Measurements from ENCODE around the gene S100PBP.

Gene S100PBP

GRCh38 chr1:32817159-32817814 is at the start of gene S100PBP, which contains the start of gene YARS1:
Gene S100PBP (plus strand): TSS chr1:32817653. CDS start chr1:32826100, 8,447 bp downstream.
Gene YARS1 (minus strand): TSS chr1:32817358. CDS start chr1:32817244, 114 bp downstream.
- DNase-seq (ENCODE audit: low spot score): peak; percentile 98

GRCh38 chr1:32768110-32768850 is 49.2 kb upstream of the S100PBP start:
- DNase-seq (ENCODE audit: low spot score): no peak

GRCh38 chr1:32769524-32770220 is 47.8 kb upstream of the S100PBP start:
- no peak for DNase-seq (ENCODE audit: low spot score)

- DNase-seq (ENCODE audit: low spot score): no peak
These were observed 47.2 kb upstream of the S100PBP start for GRCh38 chr1:32770221-32770731.

DNA sequence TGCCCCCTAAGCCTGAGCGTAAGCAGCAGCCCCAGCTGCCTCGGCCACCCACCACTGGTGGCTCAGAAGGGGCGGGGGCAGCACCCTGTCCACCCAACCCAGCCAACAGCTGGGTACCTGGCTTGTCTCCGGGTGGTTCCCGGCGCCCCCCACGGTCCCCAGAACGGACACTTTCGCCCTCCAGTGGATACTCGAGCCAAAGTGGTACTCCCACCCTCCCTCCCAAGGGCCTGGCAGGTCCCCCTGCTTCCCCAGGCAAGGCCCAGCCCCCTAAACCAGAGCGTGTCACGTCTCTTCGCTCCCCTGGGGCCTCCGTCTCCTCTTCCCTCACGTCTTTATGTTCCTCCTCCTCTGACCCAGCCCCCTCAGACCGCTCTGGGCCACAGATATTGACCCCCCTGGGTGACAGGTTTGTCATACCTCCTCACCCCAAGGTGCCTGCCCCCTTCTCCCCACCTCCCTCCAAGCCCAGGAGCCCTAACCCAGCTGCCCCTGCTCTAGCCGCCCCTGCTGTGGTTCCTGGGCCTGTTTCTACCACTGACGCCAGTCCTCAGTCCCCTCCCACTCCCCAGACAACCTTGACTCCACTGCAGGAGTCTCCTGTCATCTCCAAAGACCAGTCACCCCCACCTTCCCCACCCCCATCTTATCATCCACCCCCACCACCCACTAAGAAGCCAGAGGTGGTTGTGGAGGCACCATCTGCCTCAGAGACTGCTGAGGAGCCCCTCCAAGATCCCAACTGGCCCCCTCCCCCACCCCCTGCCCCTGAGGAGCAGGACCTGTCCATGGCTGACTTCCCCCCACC is 46.5 kb upstream of the S100PBP start:
- no peak for DNase-seq (ENCODE audit: low spot score)

DNA sequence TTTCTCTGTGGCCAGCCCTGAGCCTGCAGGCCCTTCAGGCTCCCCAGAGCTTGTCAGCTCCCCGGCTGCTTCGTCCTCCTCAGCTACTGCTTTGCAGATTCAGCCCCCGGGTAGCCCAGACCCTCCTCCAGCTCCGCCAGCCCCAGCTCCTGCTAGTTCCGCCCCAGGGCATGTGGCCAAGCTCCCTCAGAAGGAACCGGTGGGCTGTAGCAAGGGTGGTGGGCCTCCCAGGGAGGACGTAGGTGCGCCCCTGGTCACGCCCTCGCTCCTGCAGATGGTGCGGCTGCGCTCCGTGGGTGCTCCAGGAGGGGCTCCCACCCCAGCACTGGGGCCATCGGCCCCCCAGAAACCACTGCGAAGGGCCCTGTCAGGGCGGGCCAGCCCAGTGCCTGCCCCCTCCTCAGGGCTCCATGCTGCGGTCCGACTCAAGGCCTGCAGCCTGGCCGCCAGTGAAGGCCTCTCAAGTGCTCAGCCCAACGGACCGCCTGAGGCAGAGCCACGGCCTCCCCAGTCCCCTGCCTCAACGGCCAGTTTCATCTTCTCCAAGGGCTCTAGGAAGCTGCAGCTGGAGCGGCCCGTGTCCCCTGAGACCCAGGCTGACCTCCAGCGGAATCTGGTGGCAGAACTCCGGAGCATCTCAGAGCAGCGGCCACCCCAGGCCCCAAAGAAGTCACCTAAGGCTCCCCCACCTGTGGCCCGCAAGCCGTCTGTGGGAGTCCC is 45.7 kb upstream of the S100PBP start:
- no peak for DNase-seq (ENCODE audit: low spot score)

DNA sequence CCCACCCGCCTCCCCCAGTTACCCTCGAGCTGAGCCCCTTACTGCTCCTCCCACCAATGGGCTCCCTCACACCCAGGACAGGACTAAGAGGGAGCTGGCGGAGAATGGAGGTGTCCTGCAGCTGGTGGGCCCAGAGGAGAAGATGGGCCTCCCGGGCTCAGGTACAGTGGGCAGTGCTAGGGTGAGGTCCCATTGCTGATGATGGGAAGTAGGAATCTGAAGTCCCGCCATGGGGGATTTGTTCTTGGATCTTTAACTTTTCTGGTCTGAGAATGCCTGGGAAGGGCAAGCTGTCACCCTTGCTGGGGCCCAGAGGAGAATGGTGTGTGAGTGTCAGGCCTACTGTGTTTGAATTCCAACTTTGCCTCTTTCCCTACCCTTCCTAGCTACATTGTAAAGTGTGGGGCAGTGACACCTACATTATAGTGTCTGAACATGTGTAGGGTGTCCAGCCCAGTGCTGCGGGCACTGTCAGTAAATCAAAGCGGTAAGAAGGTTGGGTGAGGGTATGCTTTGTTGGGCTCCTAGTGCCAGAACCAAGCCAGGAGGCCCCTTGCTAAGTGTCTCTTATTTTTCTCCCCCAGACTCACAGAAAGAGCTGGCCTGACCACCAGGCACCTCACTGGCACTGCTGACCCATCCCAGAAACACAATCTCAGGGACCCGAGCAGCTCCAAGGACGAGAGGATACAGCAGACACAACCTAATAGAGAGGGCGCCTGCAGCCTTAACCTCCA is 45.0 kb upstream of the S100PBP start:
- no peak for DNase-seq (ENCODE audit: low spot score)

DNA sequence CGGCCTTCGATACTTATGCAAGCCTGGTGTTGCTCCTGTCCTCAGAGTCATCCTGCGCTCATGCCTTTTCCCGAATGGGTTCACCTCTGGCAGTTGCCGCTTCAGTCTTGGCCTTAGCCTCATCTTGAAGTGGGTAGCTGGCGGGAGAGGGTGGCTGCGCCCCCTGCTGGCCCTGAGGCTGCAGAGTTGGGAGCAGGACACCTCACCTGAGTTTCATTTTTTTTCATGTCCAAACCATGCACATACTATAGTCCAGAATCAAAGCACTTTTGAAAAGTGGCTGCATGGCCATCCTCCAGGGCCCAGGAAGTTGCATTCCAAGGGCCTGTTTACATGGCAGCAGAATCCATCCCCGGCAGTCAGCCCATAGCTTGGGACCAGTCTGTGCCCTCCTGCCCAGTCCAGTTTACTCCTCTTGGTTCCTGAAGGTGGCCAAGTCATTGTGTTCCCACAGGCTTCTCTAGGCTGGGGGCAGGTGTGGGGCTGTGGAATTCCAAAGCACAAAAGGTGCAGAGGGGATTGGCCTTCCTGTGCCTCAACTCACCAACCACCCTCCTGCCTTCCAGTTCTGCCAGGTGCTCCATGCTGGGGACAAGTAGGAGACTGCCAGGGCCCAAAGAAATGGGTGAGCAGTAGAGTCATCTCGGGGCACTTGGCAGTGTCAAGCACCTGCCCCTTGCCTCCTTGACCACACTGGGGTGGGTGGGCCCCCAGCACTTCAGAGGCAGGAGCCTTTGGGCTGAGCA is 44.3 kb upstream of the S100PBP start:
- peak; percentile 82 for DNase-seq (ENCODE audit: low spot score)

DNA sequence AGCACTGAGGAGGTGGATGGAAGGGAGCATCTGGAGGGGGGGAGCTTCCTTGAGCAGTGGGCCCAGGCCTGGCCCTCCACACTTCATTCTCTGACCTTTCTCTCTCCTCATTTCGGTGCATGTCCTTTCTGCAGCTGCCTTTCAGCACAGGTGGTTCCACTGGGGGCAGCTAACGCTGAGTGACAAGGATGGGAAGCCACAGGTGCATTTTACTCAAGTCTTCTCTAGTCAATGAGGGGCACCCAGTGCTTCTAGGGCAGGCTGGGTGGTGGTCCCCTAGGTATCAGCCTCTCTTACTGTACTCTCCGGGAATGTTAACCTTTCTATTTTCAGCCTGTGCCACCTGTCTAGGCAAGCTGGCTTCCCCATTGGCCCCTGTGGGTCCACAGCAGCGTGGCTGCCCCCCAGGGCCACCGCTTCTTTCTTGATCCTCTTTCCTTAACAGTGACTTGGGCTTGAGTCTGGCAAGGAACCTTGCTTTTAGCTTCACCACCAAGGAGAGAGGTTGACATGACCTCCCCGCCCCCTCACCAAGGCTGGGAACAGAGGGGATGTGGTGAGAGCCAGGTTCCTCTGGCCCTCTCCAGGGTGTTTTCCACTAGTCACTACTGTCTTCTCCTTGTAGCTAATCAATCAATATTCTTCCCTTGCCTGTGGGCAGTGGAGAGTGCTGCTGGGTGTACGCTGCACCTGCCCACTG is 43.5 kb upstream of the S100PBP start:
- no peak for DNase-seq (ENCODE audit: low spot score)

GRCh38 chr1:32774464-32774808 is 43.0 kb upstream of the S100PBP start:
- DNase-seq (ENCODE audit: low spot score): no peak

- no peak for DNase-seq (ENCODE audit: low spot score)
These were observed 42.4 kb upstream of the S100PBP start for GRCh38 chr1:32774950-32775634.

GRCh38 chr1:32775640-32776337 is 41.7 kb upstream of the S100PBP start:
- DNase-seq (ENCODE audit: low spot score): no peak

GRCh38 chr1:32779242-32779641 is 38.2 kb upstream of the S100PBP start:
- no peak for DNase-seq (ENCODE audit: low spot score)

GRCh38 chr1:32780005-32780404 is 37.4 kb upstream of the S100PBP start:
- no peak for DNase-seq (ENCODE audit: low spot score)

GRCh38 chr1:32780628-32781234 is 36.7 kb upstream of the S100PBP start:
- DNase-seq (ENCODE audit: low spot score): no peak

GRCh38 chr1:32782086-32782485 is 35.4 kb upstream of the S100PBP start:
- DNase-seq (ENCODE audit: low spot score): no peak

GRCh38 chr1:32783851-32784250 is 33.6 kb upstream of the S100PBP start:
- no peak for DNase-seq (ENCODE audit: low spot score)

- no peak for DNase-seq (ENCODE audit: low spot score)
These were observed 32.6 kb upstream of the S100PBP start for GRCh38 chr1:32784817-32785216.

Data from germinal center (tissue), 1 donor.